HCT116 (cell line): Measurements from ENCODE around the gene MTPN. TPM values are rescaled to one million over a fixed set of nuclear protein-coding genes. Genes with fewer than 3 reads are reported as not detected.

Experiments used
- ATAC-seq: fragments of 200-7000 bp; cut with Tn5 transposase; 2 replicates; pipeline ENCODE4 v1.9.1; 2020; ENCODE audit warnings: mild to moderate bottlenecking, moderate library complexity
- BruUV-seq: library from RNA; stranded (reverse); fragments of 400-500 nt; replicated peaks from 2 replicates; lab custom pipeline; 2021; lab: Mats Ljungman, UMichigan
- CTCF ChIA-PET: fragments of 300-600 bp; sonication (Branson Sonifier 250); formaldehyde crosslinking; loops from one replicate; lab custom pipeline; 2021; ENCODE audit warnings: antibody characterized with exemption; lab: Charles Lee
- POLR2A ChIA-PET: fragments of 300-600, 350-600 bp; sonication (Branson Sonifier 250); formaldehyde crosslinking; loops from one replicate; lab custom pipeline; 2021; ENCODE audit warnings: antibody characterized with exemption; lab: Charles Lee
- RAD21 ChIA-PET, 2 experiments: fragments of 300-600 bp; sonication (Branson Sonifier 250); formaldehyde crosslinking; loops; one replicate each; lab custom pipeline; 2023; ENCODE audit warnings: low total read pairs in 2 of 2; ENCODE audit not compliant: uncharacterized antibody in 2 of 2, unreplicated experiment in 2 of 2, low non-redundant PET in 1 of 2; lab: Charles Lee
- DNase-seq: peaks from one replicate; pipeline ENCODE4 v3.0.0-alpha.2; 2010; ENCODE audit warnings: low read depth, low spot score
- H2AFZ ChIP-seq: fragments of 200-600 bp; shearing (Covaris generic), sonication (generic); 2 replicates; pipeline ENCODE4 v1.6.1; 2017; ENCODE audit warnings: low read depth, mixed run types, mixed read lengths, antibody characterized with exemption, low read length; ENCODE audit not compliant: poor library complexity, severe bottlenecking
- H3K27ac ChIP-seq: 2 replicates; pipeline ENCODE4 v1.5.1; 2012; ENCODE audit warnings: low read depth, low read length
- H3K27me3 ChIP-seq: fragments of 200-600 bp; sonication (generic); 2 replicates; pipeline ENCODE4 v1.6.1; 2016; ENCODE audit warnings: mixed run types, low read length, mixed read lengths; ENCODE audit not compliant: insufficient read depth
- H3K36me3 ChIP-seq, 2 experiments: fragments of 200-500 bp in 1 of 2; fragments of 200-600 bp in 1 of 2; sonication (Bioruptor generic) in 1 of 2; sonication (generic) in 1 of 2; 2 replicates each; pipeline versions ENCODE4 v1.5.1 to v1.6.1; 2014 to 2016; ENCODE audit warnings: low read length in 2 of 2, inconsistent platforms in 1 of 2, mixed read lengths in 1 of 2, mixed run types in 1 of 2; ENCODE audit not compliant: insufficient read depth in 2 of 2, control insufficient read depth in 1 of 2
- H3K4me1 ChIP-seq, 2 experiments: fragments of 200-600 bp in 1 of 2; sonication (generic) in 1 of 2; 2 replicates each; pipeline versions ENCODE4 v1.5.1 to v1.6.1; 2012 to 2017; ENCODE audit warnings: low read length in 2 of 2, inconsistent platforms in 1 of 2, mild to moderate bottlenecking in 1 of 2, mixed read lengths in 1 of 2, mixed run types in 1 of 2, moderate library complexity in 1 of 2; ENCODE audit not compliant: insufficient read depth in 2 of 2, control insufficient read depth in 1 of 2
- H3K4me2 ChIP-seq: fragments of 200-600 bp; sonication (generic); 2 replicates; pipeline ENCODE4 v1.6.1; 2017; ENCODE audit warnings: mixed run types, low read length, mixed read lengths
- H3K4me3 ChIP-seq, 2 experiments: fragments of 200-600 bp in 1 of 2; sonication (generic) in 1 of 2; replicated peaks in 1 of 2; 2 replicates each; pipeline ENCODE4 v1.5.1; 2011 to 2016; ENCODE audit warnings: low read length in 2 of 2, control low read depth in 1 of 2, low read depth in 1 of 2, mild to moderate bottlenecking in 1 of 2, mixed read lengths in 1 of 2, mixed run types in 1 of 2
- H3K79me2 ChIP-seq: fragments of 200-600 bp; sonication (generic); 2 replicates; pipeline ENCODE4 v1.6.1; 2017; ENCODE audit warnings: mild to moderate bottlenecking, mixed run types, low read length, moderate library complexity, mixed read lengths; ENCODE audit not compliant: insufficient read depth
- H3K9ac ChIP-seq: fragments of 200-600 bp; sonication (generic); 2 replicates; pipeline ENCODE4 v1.6.1; 2016; ENCODE audit warnings: low read length, mixed read lengths
- H3K9me2 ChIP-seq: fragments of 200-600 bp; sonication (generic), shearing (Covaris generic); 2 replicates; pipeline ENCODE4 v1.6.1; 2017; ENCODE audit warnings: mixed run types, mild to moderate bottlenecking, moderate library complexity; ENCODE audit not compliant: insufficient read depth
- H3K9me3 ChIP-seq, 2 experiments: fragments of 200-500 bp in 1 of 2; fragments of 200-600 bp in 1 of 2; sonication (Bioruptor generic) in 1 of 2; sonication (generic) in 1 of 2; 2 replicates each; pipeline ENCODE4 v1.6.1; 2014 to 2017; ENCODE audit warnings: low read length in 2 of 2, mixed read lengths in 2 of 2, inconsistent platforms in 1 of 2, low read depth in 1 of 2, mild to moderate bottlenecking in 1 of 2, mixed run types in 1 of 2, moderate library complexity in 1 of 2; ENCODE audit not compliant: control insufficient read depth in 1 of 2, insufficient read depth in 1 of 2
- H4K20me1 ChIP-seq: fragments of 200-600 bp; sonication (generic), shearing (Covaris generic); 2 replicates; pipeline ENCODE4 v1.6.1; 2017; ENCODE audit warnings: mixed run types, mild to moderate bottlenecking, moderate library complexity; ENCODE audit not compliant: insufficient read depth
- ATF3 ChIP-seq: IDR thresholded peaks from 2 replicates; pipeline ENCODE4 v1.6.1; 2012
- CTCF ChIP-seq, 3 experiments: fragments of 200-600 bp in 1 of 3; sonication (generic) in 1 of 3; IDR thresholded peaks in 2 of 3; conservative IDR thresholded peaks in 1 of 3; 2 replicates each; pipeline ENCODE4 v1.5.1; 2012 to 2017; ENCODE audit warnings: low read depth in 2 of 3, low read length in 2 of 3, antibody characterized with exemption in 1 of 3, borderline replicate concordance in 1 of 3, control low read depth in 1 of 3, mild to moderate bottlenecking in 1 of 3, mixed read lengths in 1 of 3, mixed run types in 1 of 3, moderate library complexity in 1 of 3; ENCODE audit not compliant: insufficient read depth in 1 of 3
- EGR1 ChIP-seq: IDR thresholded peaks from 2 replicates; pipeline ENCODE4 v1.6.1; 2012; ENCODE audit warnings: low read depth
- ELF1 ChIP-seq: IDR thresholded peaks from 2 replicates; pipeline ENCODE4 v1.6.1; 2012; ENCODE audit warnings: low read depth, borderline replicate concordance
- EZH2phosphoT487 ChIP-seq: fragments of 200-600 bp; IDR thresholded peaks from 2 replicates; pipeline ENCODE4 v1.6.1; 2018; ENCODE audit warnings: antibody characterized with exemption, borderline replicate concordance
- JUND ChIP-seq: IDR thresholded peaks from 2 replicates; pipeline ENCODE4 v1.6.1; 2012
- MAX ChIP-seq: IDR thresholded peaks from 2 replicates; pipeline ENCODE4 v1.6.1; 2012
- POLR2A ChIP-seq: IDR thresholded peaks from 2 replicates; pipeline ENCODE4 v1.7.0; 2011; ENCODE audit warnings: borderline replicate concordance; ENCODE audit not compliant: insufficient read depth, insufficient read length; ENCODE audit errors: extremely low read depth
- POLR2AphosphoS5 ChIP-seq: IDR thresholded peaks from 2 replicates; pipeline ENCODE4 v1.6.1; 2011; ENCODE audit warnings: mild to moderate bottlenecking, low read depth, low read length, moderate library complexity
- RAD21 ChIP-seq: IDR thresholded peaks from 2 replicates; pipeline ENCODE4 v1.6.1; 2012; ENCODE audit warnings: low read depth, mild to moderate bottlenecking
- SIN3A ChIP-seq: IDR thresholded peaks from 2 replicates; pipeline ENCODE4 v1.6.1; 2012; ENCODE audit warnings: low read depth
- SP1 ChIP-seq: IDR thresholded peaks from 2 replicates; pipeline ENCODE4 v1.6.1; 2012; ENCODE audit warnings: low read depth
- SRF ChIP-seq: IDR thresholded peaks from 2 replicates; pipeline ENCODE4 v1.6.1; 2012; ENCODE audit warnings: low read depth
- TCF7L2 ChIP-seq: IDR thresholded peaks from 2 replicates; pipeline ENCODE4 v1.7.0; 2011; ENCODE audit warnings: borderline replicate concordance, inconsistent platforms; ENCODE audit not compliant: insufficient read depth, insufficient read length; ENCODE audit errors: extremely low read depth
- YY1 ChIP-seq: IDR thresholded peaks from 2 replicates; pipeline ENCODE4 v1.6.1; 2011; ENCODE audit warnings: low read length, low read depth, moderate library complexity, mild to moderate bottlenecking; ENCODE audit not compliant: insufficient replicate concordance; ENCODE audit errors: extremely low read depth
- ZFX ChIP-seq: fragments of 450-650 bp; IDR thresholded peaks from 2 replicates; pipeline ENCODE4 v1.6.1; 2017
- ZNF274 ChIP-seq: fragments of 200-500 bp; sonication (Bioruptor generic); IDR thresholded peaks from 2 replicates; pipeline ENCODE4 v1.6.1; 2014; ENCODE audit warnings: mild to moderate bottlenecking, low read depth, low read length, inconsistent platforms
- intact Hi-C: fragments of 100-400 bp; cut with micrococcal nuclease; formaldehyde crosslinking; loops from 2 replicates; pipeline ENCODE4 v1.10.0; 2022
- total RNA-seq: library from RNA; stranded (reverse); gene quantifications from one replicate; pipeline ENCODE4 v1.2.1, GENCODE V29; 2021; ENCODE audit not compliant: unreplicated experiment
- TF ChIP-seq, protein P1 (sequence below): IDR thresholded peaks from 2 replicates; pipeline ENCODE4 v1.6.1; 2011; ENCODE audit warnings: mild to moderate bottlenecking, low read length, moderate library complexity; ENCODE audit not compliant: insufficient replicate concordance; ENCODE audit errors: extremely low read depth

The MTPN gene
- total RNA-seq, 1 experiment from 2014 or later: 152 TPM

GRCh38 chr7:135977742-135978066 is 545 bp upstream of the MTPN start:
- BruUV-seq: TSS peak; percentile 98
- Histone ChIP-seq H3K27me3 (no peaks in the 10 kb centered on the region), H3K36me3 (no peaks in the 10 kb centered on the region), H3K9me2 (no peaks in the 10 kb centered on the region), H3K27ac (no peak overlapping the region), H3K4me3 (peak overlapping the region; percentile 94 to 97), H3K79me2 (peaks cover 44% of the 10 kb centered on the region), H3K4me1 (peaks cover 5 to 14% of the 10 kb centered on the region in 2 experiments; a peak in 3 of 4 replicates), H3K9ac (peak overlapping the region; percentile 79), H2AFZ (peak overlapping the region; percentile 93), H3K4me2 (peak overlapping the region; percentile 89), H3K9me3 (no peaks in the 10 kb centered on the region), H4K20me1 (peaks cover 6% of the 10 kb centered on the region; the same call in 1 of the 2 replicates)
- DNase-seq (no peak), ATAC-seq (peak; percentile 46)
- ChIA-PET POLR2A (no interaction called here), CTCF (interaction anchor here (1.2 kb wide), 1 partner anchor 357 kb away, joined by 3 read pairs; no protein-coding TSS in a partner anchor), RAD21 (no interaction called here)
- no peak for TF ChIP-seq ATF3
- TF ChIP-seq SIN3A: no peak
- TF ChIP-seq YY1: no peak
- TF ChIP-seq, protein P1, sequence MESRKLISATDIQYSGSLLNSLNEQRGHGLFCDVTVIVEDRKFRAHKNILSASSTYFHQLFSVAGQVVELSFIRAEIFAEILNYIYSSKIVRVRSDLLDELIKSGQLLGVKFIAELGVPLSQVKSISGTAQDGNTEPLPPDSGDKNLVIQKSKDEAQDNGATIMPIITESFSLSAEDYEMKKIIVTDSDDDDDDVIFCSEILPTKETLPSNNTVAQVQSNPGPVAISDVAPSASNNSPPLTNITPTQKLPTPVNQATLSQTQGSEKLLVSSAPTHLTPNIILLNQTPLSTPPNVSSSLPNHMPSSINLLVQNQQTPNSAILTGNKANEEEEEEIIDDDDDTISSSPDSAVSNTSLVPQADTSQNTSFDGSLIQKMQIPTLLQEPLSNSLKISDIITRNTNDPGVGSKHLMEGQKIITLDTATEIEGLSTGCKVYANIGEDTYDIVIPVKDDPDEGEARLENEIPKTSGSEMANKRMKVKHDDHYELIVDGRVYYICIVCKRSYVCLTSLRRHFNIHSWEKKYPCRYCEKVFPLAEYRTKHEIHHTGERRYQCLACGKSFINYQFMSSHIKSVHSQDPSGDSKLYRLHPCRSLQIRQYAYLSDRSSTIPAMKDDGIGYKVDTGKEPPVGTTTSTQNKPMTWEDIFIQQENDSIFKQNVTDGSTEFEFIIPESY: no peak
- no peak for TF ChIP-seq ZNF274
- TF ChIP-seq SP1: no peak
- no peak for TF ChIP-seq POLR2A
- no peak for TF ChIP-seq TCF7L2
- TF ChIP-seq EGR1: no peak
- no peak for TF ChIP-seq ZFX
- TF ChIP-seq SRF: no peak
- no peak for TF ChIP-seq ELF1
- no peak for TF ChIP-seq CTCF (IDR thresholded peaks at IDR 0.05 in 2 of 3, conservative IDR thresholded peaks at IDR 0.05 in 1 of 3; ENCODE audit: borderline replicate concordance in 1 of 3, insufficient read depth in 1 of 3, low read depth in 2 of 3, low read length in 2 of 3)
- no peak for TF ChIP-seq RAD21
- TF ChIP-seq POLR2AphosphoS5: no peak
- no peak for TF ChIP-seq MAX
- no peak for TF ChIP-seq EZH2phosphoT487
- no peak for TF ChIP-seq JUND
- intact Hi-C loops: loop anchor here (2.0 kb wide), 1 partner anchor 315 kb away; the partner anchor contains the start of gene STMP1
